ENCODE measurements around the gene MUSTN1. TPM values are rescaled to one million over a fixed set of nuclear protein-coding genes. Genes with fewer than 3 reads are reported as not detected.

Gene MUSTN1
- total and polyA plus RNA-seq, 2 of the 13 experiments (the other 11 are each of a cell fraction or from before 2014, with no cell fraction given), result 0.84 to 1.4 TPM

DNA sequence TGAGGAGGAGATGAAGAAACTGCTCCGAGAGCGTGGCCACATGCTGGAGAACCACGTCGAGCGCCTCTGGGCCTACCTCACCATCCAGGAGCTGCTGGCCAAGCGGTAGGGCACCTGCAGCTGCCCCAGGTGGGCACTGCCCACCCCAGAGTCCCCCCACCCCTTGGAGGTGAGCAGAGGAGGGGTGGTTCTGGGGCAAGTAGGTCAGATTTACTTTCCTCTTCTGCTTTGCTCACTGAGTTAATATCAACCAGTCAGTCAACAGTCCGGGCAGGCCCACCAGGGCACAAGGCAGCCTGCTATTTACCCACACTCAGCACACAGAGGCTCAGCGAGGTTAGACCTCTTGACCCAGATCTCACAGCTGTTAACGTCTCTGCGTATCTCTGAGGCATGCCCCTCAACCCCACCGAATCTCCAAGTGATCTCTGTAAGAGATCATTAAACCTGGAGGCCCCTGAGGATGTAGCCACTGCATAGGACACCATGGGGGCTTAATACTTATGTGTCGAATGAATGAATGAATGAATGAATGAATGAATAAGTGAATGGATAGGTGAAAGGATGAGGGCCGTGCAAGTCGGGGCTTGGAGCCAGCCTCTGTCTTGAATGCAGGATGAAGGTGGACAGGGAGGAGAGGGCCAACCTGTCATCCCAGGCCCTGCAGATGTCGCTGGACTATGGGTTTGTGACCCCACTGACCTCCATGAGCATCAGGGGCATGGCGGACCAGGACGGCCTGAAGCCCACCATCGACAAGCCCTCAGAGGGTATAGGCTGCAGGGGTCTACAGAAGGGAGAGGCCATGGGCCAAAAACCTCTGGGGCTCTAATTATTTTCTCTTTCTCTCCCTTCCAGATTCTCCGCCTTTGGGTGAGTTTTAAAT, 48.2 kb downstream of the MUSTN1 start (continued):
- TF ChIP-seq ZBTB42 (CRISPR knock-in tag; IDR thresholded peaks at IDR 0.05) (0 out of 2 replicates have a peak, but pooled peaks have one; percentile 37), ARNTL (CRISPR knock-in tag; IDR thresholded peaks at IDR 0.05) (peak; percentile 66; the same call in 1 of the 2 replicates), ZNF7 (CRISPR knock-in tag; IDR thresholded peaks at IDR 0.05) (no peak), KMT2B (CRISPR knock-in tag; IDR thresholded peaks at IDR 0.05) (no peak), NFIB (CRISPR knock-in tag; IDR thresholded peaks at IDR 0.05; ENCODE audit: borderline replicate concordance) (no peak), SPEN (CRISPR knock-in tag; IDR thresholded peaks at IDR 0.05; ENCODE audit: low read depth) (peak; percentile 74; the same call in 1 of the 2 replicates), CEBPG (CRISPR knock-in tag; IDR thresholded peaks at IDR 0.05) (no peak), ZNF383 (CRISPR knock-in tag; IDR thresholded peaks at IDR 0.05; ENCODE audit: borderline replicate concordance) (no peak), GABPA (IDR thresholded peaks at IDR 0.05; ENCODE audit: low read depth, low read length) (no peak), GABPA (CRISPR knock-in tag; IDR thresholded peaks at IDR 0.05; ENCODE audit: low read depth) (no peak), FOXK1 (CRISPR knock-in tag; IDR thresholded peaks at IDR 0.05; ENCODE audit: borderline replicate concordance, low read depth) (no peak), HOXA3 (CRISPR knock-in tag; IDR thresholded peaks at IDR 0.05) (peak; percentile 40; the same call in 1 of the 2 replicates), ZNF121 (CRISPR knock-in tag; IDR thresholded peaks at IDR 0.05) (peak; percentile 42; the same call in 1 of the 2 replicates), ZNF552 (CRISPR knock-in tag; IDR thresholded peaks at IDR 0.05; ENCODE audit: borderline replicate concordance) (no peak)
- TF ChIP-seq, protein P1, sequence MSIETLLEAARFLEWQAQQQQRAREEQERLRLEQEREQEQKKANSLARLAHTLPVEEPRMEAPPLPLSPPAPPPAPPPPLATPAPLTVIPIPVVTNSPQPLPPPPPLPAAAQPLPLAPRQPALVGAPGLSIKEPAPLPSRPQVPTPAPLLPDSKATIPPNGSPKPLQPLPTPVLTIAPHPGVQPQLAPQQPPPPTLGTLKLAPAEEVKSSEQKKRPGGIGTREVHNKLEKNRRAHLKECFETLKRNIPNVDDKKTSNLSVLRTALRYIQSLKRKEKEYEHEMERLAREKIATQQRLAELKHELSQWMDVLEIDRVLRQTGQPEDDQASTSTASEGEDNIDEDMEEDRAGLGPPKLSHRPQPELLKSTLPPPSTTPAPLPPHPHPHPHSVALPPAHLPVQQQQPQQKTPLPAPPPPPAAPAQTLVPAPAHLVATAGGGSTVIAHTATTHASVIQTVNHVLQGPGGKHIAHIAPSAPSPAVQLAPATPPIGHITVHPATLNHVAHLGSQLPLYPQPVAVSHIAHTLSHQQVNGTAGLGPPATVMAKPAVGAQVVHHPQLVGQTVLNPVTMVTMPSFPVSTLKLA (IDR thresholded peaks at IDR 0.05), result no peak
- TF ChIP-seq, protein P2, sequence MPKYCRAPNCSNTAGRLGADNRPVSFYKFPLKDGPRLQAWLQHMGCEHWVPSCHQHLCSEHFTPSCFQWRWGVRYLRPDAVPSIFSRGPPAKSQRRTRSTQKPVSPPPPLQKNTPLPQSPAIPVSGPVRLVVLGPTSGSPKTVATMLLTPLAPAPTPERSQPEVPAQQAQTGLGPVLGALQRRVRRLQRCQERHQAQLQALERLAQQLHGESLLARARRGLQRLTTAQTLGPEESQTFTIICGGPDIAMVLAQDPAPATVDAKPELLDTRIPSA (CRISPR knock-in tag; IDR thresholded peaks at IDR 0.05; ENCODE audit: borderline replicate concordance), result 0 out of 2 replicates have a peak, but pooled peaks have one; percentile 44
